ENCODE results near the gene PROCR. TPM values are rescaled to one million over a fixed set of nuclear protein-coding genes. Genes with fewer than 3 reads are reported as not detected.

Gene PROCR
- total RNA-seq, 1 donor from 2014 or later = 50.6 TPM

GRCh38 chr20:35207950-35208611, 36.2 kb downstream of the PROCR start:
- peak overlapping the region; percentile 58 for H3K27ac ChIP-seq (ENCODE audit: low read depth, low read length)
- no peaks in the 10 kb centered on the region for H3K36me3 ChIP-seq (ENCODE audit: control insufficient read depth in 3 of 3, insufficient read depth in 3 of 3, low read length in 3 of 3)
- peak overlapping the region; percentile 14 to 63 (median 26) for H3K9ac ChIP-seq (ENCODE audit: low read depth in 1 of 3, low read length in 3 of 3)
- H3K27me3 ChIP-seq (ENCODE audit: control insufficient read depth in 3 of 3, insufficient read depth in 3 of 3, low read length in 3 of 3) = no peaks in the 10 kb centered on the region
- peak overlapping the region; percentile 36 to 67 (median 61) for H3K4me3 ChIP-seq (ENCODE audit: low read length in 3 of 3)
- peaks cover 3 to 6% (median 6%) of the 10 kb centered on the region in 3 donors for H3K4me1 ChIP-seq (ENCODE audit: control insufficient read depth in 3 of 3, insufficient read depth in 3 of 3, low read length in 3 of 3)
- H3K9me3 ChIP-seq (ENCODE audit: control insufficient read depth in 3 of 3, low read length in 3 of 3) = no peaks in the 10 kb centered on the region

- Histone ChIP-seq H3K4me3 (ENCODE audit: low read length in 3 of 3) (no peak overlapping the region), H3K36me3 (ENCODE audit: control insufficient read depth in 3 of 3, insufficient read depth in 3 of 3, low read length in 3 of 3) (no peaks in the 10 kb centered on the region), H3K27ac (ENCODE audit: low read depth, low read length) (no peak overlapping the region), H3K9ac (ENCODE audit: low read depth in 1 of 3, low read length in 3 of 3) (no peak overlapping the region), H3K27me3 (ENCODE audit: control insufficient read depth in 3 of 3, insufficient read depth in 3 of 3, low read length in 3 of 3) (no peaks in the 10 kb centered on the region), H3K9me3 (ENCODE audit: control insufficient read depth in 3 of 3, low read length in 3 of 3) (no peaks in the 10 kb centered on the region), H3K4me1 (ENCODE audit: control insufficient read depth in 3 of 3, insufficient read depth in 3 of 3, low read length in 3 of 3) (no peaks in the 10 kb centered on the region)
These were observed 43.4 kb downstream of the PROCR start for GRCh38 chr20:35215066-35215956.

- no peak overlapping the region for H3K4me3 ChIP-seq (ENCODE audit: low read length in 3 of 3)
- no peak overlapping the region for H3K27ac ChIP-seq (ENCODE audit: low read depth, low read length)
- no peak overlapping the region for H3K9ac ChIP-seq (ENCODE audit: low read depth in 1 of 3, low read length in 3 of 3)
- H3K9me3 ChIP-seq (ENCODE audit: control insufficient read depth in 3 of 3, low read length in 3 of 3) = no peaks in the 10 kb centered on the region
- H3K4me1 ChIP-seq (ENCODE audit: control insufficient read depth in 3 of 3, insufficient read depth in 3 of 3, low read length in 3 of 3) = no peaks in the 10 kb centered on the region
- H3K27me3 ChIP-seq (ENCODE audit: control insufficient read depth in 3 of 3, insufficient read depth in 3 of 3, low read length in 3 of 3) = no peaks in the 10 kb centered on the region
- H3K36me3 ChIP-seq (ENCODE audit: control insufficient read depth in 3 of 3, insufficient read depth in 3 of 3, low read length in 3 of 3) = no peaks in the 10 kb centered on the region
These were observed 44.7 kb downstream of the PROCR start for GRCh38 chr20:35216541-35216940.

- H3K4me3 ChIP-seq (ENCODE audit: low read length in 3 of 3) = no peak overlapping the region
These were observed 52.1 kb downstream of the PROCR start for GRCh38 chr20:35223941-35224340.

DNA sequence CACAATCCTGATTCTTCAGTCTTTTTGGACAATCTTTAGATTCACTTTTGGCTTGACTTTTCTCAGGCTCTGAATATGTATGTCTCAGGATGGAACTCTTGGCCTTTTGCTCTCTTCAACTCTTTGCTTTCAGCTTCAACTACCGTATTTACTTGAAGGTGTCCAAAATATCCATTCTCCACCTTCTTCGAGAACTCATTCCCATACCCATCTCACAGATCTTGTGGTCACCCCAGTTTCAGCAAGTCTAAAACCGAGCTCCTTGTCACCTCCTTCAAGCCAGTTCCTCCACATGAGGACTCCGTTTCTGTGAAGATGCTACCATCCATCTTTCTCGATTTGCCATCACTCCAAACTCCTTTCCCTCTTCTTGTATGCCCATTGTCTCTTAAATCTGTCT, 52.7 kb downstream of the PROCR start:
- H3K4me3 ChIP-seq (ENCODE audit: low read length in 3 of 3) = no peak overlapping the region
- no peak overlapping the region for H3K27ac ChIP-seq (ENCODE audit: low read depth, low read length)
- peaks cover 4 to 17% (median 11%) of the 10 kb centered on the region in 3 donors for H3K27me3 ChIP-seq (ENCODE audit: control insufficient read depth in 3 of 3, insufficient read depth in 3 of 3, low read length in 3 of 3)
- no peaks in the 10 kb centered on the region for H3K9me3 ChIP-seq (ENCODE audit: control insufficient read depth in 3 of 3, low read length in 3 of 3)
- no peak overlapping the region for H3K9ac ChIP-seq (ENCODE audit: low read depth in 1 of 3, low read length in 3 of 3)
- no peaks in the 10 kb centered on the region for H3K36me3 ChIP-seq (ENCODE audit: control insufficient read depth in 3 of 3, insufficient read depth in 3 of 3, low read length in 3 of 3)
- H3K4me1 ChIP-seq (ENCODE audit: control insufficient read depth in 3 of 3, insufficient read depth in 3 of 3, low read length in 3 of 3) = peaks cover 4 to 9% (median 6%) of the 10 kb centered on the region in 3 donors

More at GRCh38 chr20:35223941-35224340, 52.1 kb downstream of the PROCR start:
- Histone ChIP-seq H3K27me3 (ENCODE audit: control insufficient read depth in 3 of 3, insufficient read depth in 3 of 3, low read length in 3 of 3) (peaks cover 4 to 17% (median 11%) of the 10 kb centered on the region in 3 donors), H3K9me3 (ENCODE audit: control insufficient read depth in 3 of 3, low read length in 3 of 3) (no peaks in the 10 kb centered on the region), H3K9ac (ENCODE audit: low read depth in 1 of 3, low read length in 3 of 3) (no peak overlapping the region), H3K36me3 (ENCODE audit: control insufficient read depth in 3 of 3, insufficient read depth in 3 of 3, low read length in 3 of 3) (no peaks in the 10 kb centered on the region), H3K4me1 (ENCODE audit: control insufficient read depth in 3 of 3, insufficient read depth in 3 of 3, low read length in 3 of 3) (peaks cover 4 to 9% (median 6%) of the 10 kb centered on the region in 3 donors), H3K27ac (ENCODE audit: low read depth, low read length) (no peak overlapping the region)

DNA sequence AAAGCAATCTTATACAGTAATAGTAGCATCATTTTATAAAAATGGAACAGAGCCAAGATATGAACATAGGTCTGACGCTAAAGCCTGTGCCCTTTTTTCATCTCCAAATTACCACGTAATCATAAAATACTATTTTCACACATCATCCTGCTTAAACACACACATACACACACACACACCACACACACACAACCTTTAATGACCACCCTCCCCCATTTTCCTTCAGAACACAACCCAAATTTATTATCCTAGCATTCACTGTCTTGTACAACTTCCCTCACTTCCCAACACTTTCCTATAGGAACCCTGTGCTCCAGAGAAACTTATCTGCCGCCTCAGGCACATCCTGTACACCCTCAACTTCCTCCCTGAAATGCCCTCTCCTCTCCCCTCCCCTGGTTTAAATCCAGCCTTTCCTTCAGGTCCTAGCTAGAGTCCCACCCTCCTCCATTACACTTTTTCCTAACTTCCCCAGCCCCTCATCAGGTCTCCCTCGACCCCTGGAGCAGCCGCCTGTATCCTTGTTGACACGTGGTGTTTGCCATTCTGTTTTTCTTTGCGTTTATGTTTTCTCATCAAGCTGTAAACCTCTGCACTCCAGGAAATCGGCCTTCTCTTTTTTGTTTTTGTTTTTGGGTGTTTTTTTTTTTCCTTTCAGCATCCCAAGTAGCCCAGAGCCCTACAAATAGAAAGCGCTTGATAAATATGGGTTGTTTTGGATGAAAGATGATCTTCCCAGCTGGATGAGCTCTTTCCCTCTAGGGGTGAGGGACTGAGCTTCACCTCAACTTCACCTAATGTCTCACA, 53.6 kb downstream of the PROCR start:
- Histone ChIP-seq H3K9ac (ENCODE audit: low read depth in 1 of 3, low read length in 3 of 3) (no peak overlapping the region), H3K9me3 (ENCODE audit: control insufficient read depth in 3 of 3, low read length in 3 of 3) (no peaks in the 10 kb centered on the region), H3K36me3 (ENCODE audit: control insufficient read depth in 3 of 3, insufficient read depth in 3 of 3, low read length in 3 of 3) (no peaks in the 10 kb centered on the region), H3K27me3 (ENCODE audit: control insufficient read depth in 3 of 3, insufficient read depth in 3 of 3, low read length in 3 of 3) (peaks cover 4 to 17% (median 11%) of the 10 kb centered on the region in 3 donors), H3K27ac (ENCODE audit: low read depth, low read length) (no peak overlapping the region), H3K4me3 (ENCODE audit: low read length in 3 of 3) (no peak overlapping the region), H3K4me1 (ENCODE audit: control insufficient read depth in 3 of 3, insufficient read depth in 3 of 3, low read length in 3 of 3) (peaks cover 4 to 9% (median 6%) of the 10 kb centered on the region in 3 donors)

- H3K9me3 ChIP-seq (ENCODE audit: control insufficient read depth in 3 of 3, low read length in 3 of 3) = no peaks in the 10 kb centered on the region
- H3K4me3 ChIP-seq (ENCODE audit: low read length in 3 of 3) = peak within 1 kb of the TSS; percentile 36 to 47 (median 45)
- H3K9ac ChIP-seq (ENCODE audit: low read depth in 1 of 3, low read length in 3 of 3) = no peak within 1 kb of the TSS
- peaks cover 4 to 17% (median 11%) of the 10 kb centered on the region in 3 donors for H3K27me3 ChIP-seq (ENCODE audit: control insufficient read depth in 3 of 3, insufficient read depth in 3 of 3, low read length in 3 of 3)
- H3K27ac ChIP-seq (ENCODE audit: low read depth, low read length) = no peak within 1 kb of the TSS
- H3K4me1 ChIP-seq (ENCODE audit: control insufficient read depth in 3 of 3, insufficient read depth in 3 of 3, low read length in 3 of 3) = peaks cover 4 to 9% (median 6%) of the 10 kb centered on the region in 3 donors
- no peaks in the 10 kb centered on the region for H3K36me3 ChIP-seq (ENCODE audit: control insufficient read depth in 3 of 3, insufficient read depth in 3 of 3, low read length in 3 of 3)
These were observed 54.4 kb downstream of the PROCR start, which contains the start of gene MMP24 for GRCh38 chr20:35226126-35226883. MMP24 (plus strand) TSS chr20:35226690; CDS start chr20:35226739, 49 bp downstream.
